Suprapubic skin (tissue), 3 donors: Measurements from ENCODE around the gene RNU1-1.
"Not testable (repeated sequence)": the region's sequence is repeated elsewhere in the genome, so short reads cannot be mapped to it uniquely, and the experiment has no call there.

Source experiments
- POLR2AphosphoS5 ChIP-seq, 3 donors: sonication (generic); formaldehyde crosslinking; IDR thresholded peaks; one replicate each; pipeline ENCODE4 v1.6.1; 2017; ENCODE audit warnings: antibody characterized with exemption in 3 of 3
- TF ChIP-seq, protein P1 (sequence below), 2 donors: fragments of 200-600 bp in 1 of 2; fragments of 450-650 bp in 1 of 2; sonication (generic) in 1 of 2; IDR thresholded peaks; one replicate each; pipeline ENCODE4 v1.5.1; 2016 to 2019; ENCODE audit warnings: antibody characterized with exemption in 2 of 2, mild to moderate bottlenecking in 1 of 2, moderate library complexity in 1 of 2

DNA sequence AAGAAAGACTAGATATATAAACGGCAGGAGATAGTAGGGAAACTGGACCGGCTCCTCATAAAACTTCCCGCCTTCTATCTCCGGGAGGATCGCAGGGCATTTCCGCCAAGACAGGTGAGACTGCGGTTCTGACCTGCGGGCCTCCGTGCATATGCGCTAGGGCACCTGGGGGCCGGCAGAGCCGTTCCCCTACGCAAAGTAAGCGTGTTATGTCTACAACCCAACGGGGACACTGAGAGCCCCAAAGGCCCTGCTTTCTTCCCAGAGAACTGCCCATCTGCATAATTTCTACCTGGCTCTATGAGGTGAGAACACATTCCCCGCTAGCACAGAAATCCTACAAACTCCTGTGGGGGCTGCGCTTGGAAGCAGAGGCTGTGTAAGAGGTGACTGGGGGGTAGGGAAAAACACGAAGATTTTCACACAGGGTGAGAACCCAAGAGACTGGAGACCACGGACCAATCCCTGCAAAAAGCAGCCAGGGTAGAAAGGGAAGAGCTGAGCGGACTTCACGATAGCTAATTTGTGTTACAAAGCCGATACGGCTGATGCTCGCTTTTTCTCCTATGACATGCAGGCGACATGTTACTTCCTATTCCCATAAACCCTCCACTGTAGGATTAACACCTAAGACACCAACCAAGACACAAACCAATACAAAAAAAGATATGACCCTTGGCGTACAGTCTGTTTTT is 526 bp downstream of the RNU1-1 start:
- not testable (repeated sequence) for TF ChIP-seq POLR2AphosphoS5 (IDR thresholded peaks at IDR 0.05)
- TF ChIP-seq, protein P1, sequence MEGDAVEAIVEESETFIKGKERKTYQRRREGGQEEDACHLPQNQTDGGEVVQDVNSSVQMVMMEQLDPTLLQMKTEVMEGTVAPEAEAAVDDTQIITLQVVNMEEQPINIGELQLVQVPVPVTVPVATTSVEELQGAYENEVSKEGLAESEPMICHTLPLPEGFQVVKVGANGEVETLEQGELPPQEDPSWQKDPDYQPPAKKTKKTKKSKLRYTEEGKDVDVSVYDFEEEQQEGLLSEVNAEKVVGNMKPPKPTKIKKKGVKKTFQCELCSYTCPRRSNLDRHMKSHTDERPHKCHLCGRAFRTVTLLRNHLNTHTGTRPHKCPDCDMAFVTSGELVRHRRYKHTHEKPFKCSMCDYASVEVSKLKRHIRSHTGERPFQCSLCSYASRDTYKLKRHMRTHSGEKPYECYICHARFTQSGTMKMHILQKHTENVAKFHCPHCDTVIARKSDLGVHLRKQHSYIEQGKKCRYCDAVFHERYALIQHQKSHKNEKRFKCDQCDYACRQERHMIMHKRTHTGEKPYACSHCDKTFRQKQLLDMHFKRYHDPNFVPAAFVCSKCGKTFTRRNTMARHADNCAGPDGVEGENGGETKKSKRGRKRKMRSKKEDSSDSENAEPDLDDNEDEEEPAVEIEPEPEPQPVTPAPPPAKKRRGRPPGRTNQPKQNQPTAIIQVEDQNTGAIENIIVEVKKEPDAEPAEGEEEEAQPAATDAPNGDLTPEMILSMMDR (IDR thresholded peaks at IDR 0.05): not testable (repeated sequence)
